HG02763 (cell line): ENCODE data around the gene GRB14.
"Not testable (repeated sequence)": the region's sequence is repeated elsewhere in the genome, so short reads cannot be mapped to it uniquely, and the experiment has no call there.

ENCODE experiments used
- ATAC-seq: cut with Tn5 transposase; IDR thresholded peaks from one replicate; pipeline ENCODE4 v1.9.1; 2021; ENCODE audit warnings: mild to moderate bottlenecking, moderate library complexity; ENCODE audit not compliant: unreplicated experiment

Gene GRB14

GRCh38 chr2:164620873-164621763, at the start of gene GRB14:
TSS of gene GRB14 (minus strand) at chr2:164621482. CDS start at chr2:164621309, 173 bp downstream.
- ATAC-seq, result no peak

GRCh38 chr2:164669291-164669690, 48.0 kb upstream of the GRB14 start:
- no peak for ATAC-seq

- ATAC-seq, result no peak
Observed at GRCh38 chr2:164667566-164667965, 46.3 kb upstream of the GRB14 start.

GRCh38 chr2:164664070-164664469, 42.8 kb upstream of the GRB14 start:
- ATAC-seq, result no peak

- no peak for ATAC-seq
Observed at GRCh38 chr2:164662868-164663631, 41.8 kb upstream of the GRB14 start.

GRCh38 chr2:164662066-164662465, 40.8 kb upstream of the GRB14 start:
- no peak for ATAC-seq

GRCh38 chr2:164661349-164661748, 40.1 kb upstream of the GRB14 start:
- ATAC-seq, result no peak

GRCh38 chr2:164657129-164657528, 35.8 kb upstream of the GRB14 start:
- ATAC-seq, result no peak

GRCh38 chr2:164655750-164656149, 34.5 kb upstream of the GRB14 start:
- ATAC-seq, result no peak

GRCh38 chr2:164655336-164655735, 34.1 kb upstream of the GRB14 start:
- no peak for ATAC-seq

- no peak for ATAC-seq
Observed at GRCh38 chr2:164651361-164651760, 30.1 kb upstream of the GRB14 start.

- ATAC-seq, result no peak
Observed at GRCh38 chr2:164644036-164644700, 22.9 kb upstream of the GRB14 start.

GRCh38 chr2:164642946-164643555, 21.8 kb upstream of the GRB14 start:
- no peak for ATAC-seq

GRCh38 chr2:164642268-164642667, 21.0 kb upstream of the GRB14 start:
- no peak for ATAC-seq

- ATAC-seq, result not testable (repeated sequence)
Observed at GRCh38 chr2:164628319-164628718, 7.0 kb upstream of the GRB14 start.

- no peak for ATAC-seq
Observed at GRCh38 chr2:164625378-164625971, 4.2 kb upstream of the GRB14 start.

- ATAC-seq, result no peak
Observed at GRCh38 chr2:164624316-164624715, 3.0 kb upstream of the GRB14 start.

GRCh38 chr2:164622338-164623106, 1.2 kb upstream of the GRB14 start:
- ATAC-seq, result no peak

- ATAC-seq, result no peak
Observed at GRCh38 chr2:164621764-164622105, 453 bp upstream of the GRB14 start.

- ATAC-seq, result no peak
Observed at GRCh38 chr2:164620457-164620856, 825 bp downstream of the GRB14 start.
